ENCODE data around the gene DDR2. TPM values are rescaled to one million over a fixed set of nuclear protein-coding genes. Genes with fewer than 3 reads are reported as not detected.

The DDR2 gene
- total and polyA plus RNA-seq, 2 of the 4 experiments (the other 2 are of a cell fraction): 66.1 to 245 TPM

DNA sequence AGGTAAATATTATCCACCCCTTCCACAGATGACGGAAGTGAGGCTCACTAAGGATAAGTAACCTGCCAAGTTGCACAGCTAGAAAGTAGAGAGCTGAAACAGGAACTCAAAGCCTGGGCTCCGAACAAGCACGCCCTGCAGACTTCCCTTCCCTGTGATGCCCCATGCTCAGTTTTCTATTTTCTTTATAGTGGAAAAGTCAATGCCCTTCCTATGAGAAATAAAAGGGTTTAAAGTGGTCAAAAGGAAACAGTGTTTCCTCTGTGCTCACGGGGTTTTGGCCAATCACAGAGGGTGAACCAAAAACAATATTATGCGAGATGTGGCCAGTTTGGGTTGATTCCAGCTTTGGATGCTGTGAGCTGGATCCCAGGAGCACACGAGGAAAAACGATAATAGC is 44.5 kb downstream of the DDR2 start:
- no peak overlapping the region for H3K27ac ChIP-seq (ENCODE audit: insufficient read depth, low read length)
- dilution Hi-C loops (cut with HindIII; ENCODE audit: low sequenced_read_pairs, unreplicated experiment): no loop called here

More for the DNA sequence above, 44.5 kb downstream of the DDR2 start:
- Histone ChIP-seq H3K27me3 (ENCODE audit: control insufficient read depth, insufficient read depth, low read length) (no peaks in the 10 kb centered on the region), H2AFZ (replicated peaks; ENCODE audit: low read length, poor library complexity) (no peak overlapping the region), H2BK120ac (ENCODE audit: low read depth, low read length) (no peak overlapping the region), H4K5ac (ENCODE audit: low read depth, low read length) (no peak overlapping the region), H3K14ac (replicated peaks; ENCODE audit: low read depth, low read length) (no peak overlapping the region), H2BK15ac (ENCODE audit: low read depth, low read length) (no peak overlapping the region), H3K4ac (ENCODE audit: low read depth, low read length) (no peak overlapping the region), H3K4me1 (ENCODE audit: control insufficient read depth, insufficient read depth, low read length) (peaks cover 17% of the 10 kb centered on the region), H2AK9ac (replicated peaks; ENCODE audit: low read depth, low read length, poor library complexity) (no peak overlapping the region), H4K8ac (ENCODE audit: low read depth in 2 of 2, low read length in 2 of 2) (no peak overlapping the region), H3K56ac (ENCODE audit: extremely low read depth, insufficient read depth, low read length) (no peak overlapping the region), H3K9me1 (ENCODE audit: insufficient read depth, low read length) (peaks cover 21% of the 10 kb centered on the region), H3K4me2 (ENCODE audit: low read depth, low read length) (no peak overlapping the region), H2AK5ac (ENCODE audit: low read depth, low read length) (no peak overlapping the region), H3K23ac (ENCODE audit: low read depth, low read length) (no peak overlapping the region), H4K91ac (ENCODE audit: insufficient read depth, low read depth, low read length) (no peak overlapping the region), H4K20me1 (ENCODE audit: insufficient read depth, low read length) (peaks cover 72% of the 10 kb centered on the region), H3K9ac (ENCODE audit: low read depth, low read length) (no peak overlapping the region), H3K9me3 (ENCODE audit: control insufficient read depth, insufficient read depth, low read length) (peaks cover 2% of the 10 kb centered on the region; the same call in 1 of the 2 replicates), H3K36me3 (ENCODE audit: control insufficient read depth, insufficient read depth, low read length) (peaks cover 10% of the 10 kb centered on the region), H2BK5ac (ENCODE audit: low read depth, low read length, poor library complexity, severe bottlenecking) (no peak overlapping the region), H3K4me3 (ENCODE audit: insufficient read depth, low read depth, low read length) (no peak overlapping the region), H3K18ac (ENCODE audit: low read depth, low read length) (no peak overlapping the region), H2BK20ac (ENCODE audit: low read depth, low read length) (no peak overlapping the region), H3K79me1 (ENCODE audit: low read depth in 1 of 2, low read length in 2 of 2) (peaks cover 53 to 93% of the 10 kb centered on the region in 2 experiments)
- in situ Hi-C loops (cut with MboI; ENCODE audit: low sequenced_read_pairs): no loop called here
- ChIA-PET POLR2A (ENCODE audit: unreplicated experiment) (no interaction called here), CTCF (interaction anchor here (0.5 kb wide), 1 partner anchor 191 kb away, joined by 3 read pairs; no protein-coding TSS in a partner anchor)
- WGBS, 2 experiments (ENCODE audit: extremely low coverage in 2 of 2, insufficient read length in 1 of 2): 81% methylated on average over 2 of the region's 7 CpGs; no CpG with 5 or more reads in 1 of the 2 experiments
- DNase-seq (no peak), ATAC-seq (ENCODE audit: low read depth) (no peak)
- BruUV-seq (replicated peaks): no TSS peak
- TF ChIP-seq SMC3 (IDR thresholded peaks at IDR 0.05; ENCODE audit: low read depth, low read length) (no peak), POLR2A (IDR thresholded peaks at IDR 0.05; ENCODE audit: low read depth, low read length) (no peak), MAFK (IDR thresholded peaks at IDR 0.05; ENCODE audit: low read depth, low read length) (no peak), CTCF (conservative IDR thresholded peaks at IDR 0.05; ENCODE audit: low read depth, low read length) (no peak), CHD1 (IDR thresholded peaks at IDR 0.05; ENCODE audit: low read depth, low read length) (no peak), NFE2L2 (IDR thresholded peaks at IDR 0.05; ENCODE audit: low read depth, low read length) (no peak), RAD21 (IDR thresholded peaks at IDR 0.05; ENCODE audit: low read length) (no peak), RFX5 (IDR thresholded peaks at IDR 0.05; ENCODE audit: low read depth, low read length) (no peak), CEBPB (IDR thresholded peaks at IDR 0.05; ENCODE audit: low read depth, low read length) (no peak), MAZ (IDR thresholded peaks at IDR 0.05; ENCODE audit: borderline replicate concordance, low read depth, low read length) (no peak), FOS (IDR thresholded peaks at IDR 0.05; ENCODE audit: low read depth, low read length) (no peak)
- TF ChIP-seq, protein P1, sequence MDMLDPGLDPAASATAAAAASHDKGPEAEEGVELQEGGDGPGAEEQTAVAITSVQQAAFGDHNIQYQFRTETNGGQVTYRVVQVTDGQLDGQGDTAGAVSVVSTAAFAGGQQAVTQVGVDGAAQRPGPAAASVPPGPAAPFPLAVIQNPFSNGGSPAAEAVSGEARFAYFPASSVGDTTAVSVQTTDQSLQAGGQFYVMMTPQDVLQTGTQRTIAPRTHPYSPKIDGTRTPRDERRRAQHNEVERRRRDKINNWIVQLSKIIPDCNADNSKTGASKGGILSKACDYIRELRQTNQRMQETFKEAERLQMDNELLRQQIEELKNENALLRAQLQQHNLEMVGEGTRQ (IDR thresholded peaks at IDR 0.05; ENCODE audit: low read depth, low read length): no peak
- TF ChIP-seq, protein P2, sequence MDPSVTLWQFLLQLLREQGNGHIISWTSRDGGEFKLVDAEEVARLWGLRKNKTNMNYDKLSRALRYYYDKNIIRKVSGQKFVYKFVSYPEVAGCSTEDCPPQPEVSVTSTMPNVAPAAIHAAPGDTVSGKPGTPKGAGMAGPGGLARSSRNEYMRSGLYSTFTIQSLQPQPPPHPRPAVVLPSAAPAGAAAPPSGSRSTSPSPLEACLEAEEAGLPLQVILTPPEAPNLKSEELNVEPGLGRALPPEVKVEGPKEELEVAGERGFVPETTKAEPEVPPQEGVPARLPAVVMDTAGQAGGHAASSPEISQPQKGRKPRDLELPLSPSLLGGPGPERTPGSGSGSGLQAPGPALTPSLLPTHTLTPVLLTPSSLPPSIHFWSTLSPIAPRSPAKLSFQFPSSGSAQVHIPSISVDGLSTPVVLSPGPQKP (IDR thresholded peaks at IDR 0.05; ENCODE audit: borderline replicate concordance, low read depth, low read length): no peak
- intact Hi-C loops (cut with micrococcal nuclease): loop anchor here (5.0 kb wide), 1 partner anchor 44 kb away; the partner anchor contains the start of gene DDR2

All from IMR-90 (cell line).